Measurements from ENCODE around the gene PLXNB1.
"Not testable (repeated sequence)": the region's sequence is repeated elsewhere in the genome, so short reads cannot be mapped to it uniquely, and the experiment has no call there.

Gene PLXNB1

DNA sequence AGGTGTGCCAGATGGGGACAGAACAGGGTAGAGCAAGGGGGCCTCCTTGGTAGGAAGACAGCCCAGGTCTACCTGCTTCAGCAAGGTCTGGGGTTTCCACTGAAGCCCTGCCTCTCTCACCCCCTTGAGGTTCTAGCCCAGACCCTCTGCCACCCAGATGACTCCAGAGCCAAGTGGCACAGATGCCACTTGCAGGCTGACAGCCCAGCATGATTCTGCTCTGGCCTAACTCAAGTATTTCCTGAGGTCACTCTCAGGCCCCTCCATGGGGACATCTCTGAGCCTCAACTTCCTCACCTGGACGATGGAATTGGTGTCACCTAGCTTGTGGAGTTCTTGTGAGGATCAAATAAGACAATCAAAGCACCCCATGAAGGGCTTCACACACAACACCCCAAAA is 23.9 kb downstream of the PLXNB1 start:
- DNase-seq (ENCODE audit: low read depth in 2 of 3, low spot score in 1 of 3): no peak

DNA sequence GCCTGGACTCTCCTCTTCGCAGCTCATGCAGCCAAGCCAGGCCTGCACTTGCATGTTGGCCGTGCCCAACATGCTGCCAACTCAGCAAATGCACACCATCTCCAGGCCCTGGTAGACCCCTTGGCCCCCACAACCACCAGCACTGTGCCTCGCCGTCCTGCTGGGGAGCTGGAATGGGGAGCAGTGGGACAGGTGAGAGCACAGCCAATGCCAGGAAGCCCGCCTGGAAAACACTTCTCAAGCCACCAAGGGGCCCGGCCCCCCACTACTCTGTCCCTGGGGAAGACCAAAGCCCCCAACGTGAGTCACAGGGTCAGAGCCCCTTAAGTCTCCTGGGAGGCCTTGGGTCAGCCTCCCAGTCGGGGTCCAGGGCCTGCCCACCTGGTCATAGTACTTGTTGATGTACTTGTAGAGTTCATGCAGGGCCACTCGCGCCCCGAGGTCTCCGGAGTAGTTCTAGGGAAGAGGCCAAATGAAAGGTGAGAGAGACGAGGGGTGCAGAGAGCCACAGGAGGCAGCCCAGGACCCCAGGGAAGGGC is 24.5 kb downstream of the PLXNB1 start:
- DNase-seq (ENCODE audit: low read depth in 2 of 3, low spot score in 1 of 3): no peak

DNA sequence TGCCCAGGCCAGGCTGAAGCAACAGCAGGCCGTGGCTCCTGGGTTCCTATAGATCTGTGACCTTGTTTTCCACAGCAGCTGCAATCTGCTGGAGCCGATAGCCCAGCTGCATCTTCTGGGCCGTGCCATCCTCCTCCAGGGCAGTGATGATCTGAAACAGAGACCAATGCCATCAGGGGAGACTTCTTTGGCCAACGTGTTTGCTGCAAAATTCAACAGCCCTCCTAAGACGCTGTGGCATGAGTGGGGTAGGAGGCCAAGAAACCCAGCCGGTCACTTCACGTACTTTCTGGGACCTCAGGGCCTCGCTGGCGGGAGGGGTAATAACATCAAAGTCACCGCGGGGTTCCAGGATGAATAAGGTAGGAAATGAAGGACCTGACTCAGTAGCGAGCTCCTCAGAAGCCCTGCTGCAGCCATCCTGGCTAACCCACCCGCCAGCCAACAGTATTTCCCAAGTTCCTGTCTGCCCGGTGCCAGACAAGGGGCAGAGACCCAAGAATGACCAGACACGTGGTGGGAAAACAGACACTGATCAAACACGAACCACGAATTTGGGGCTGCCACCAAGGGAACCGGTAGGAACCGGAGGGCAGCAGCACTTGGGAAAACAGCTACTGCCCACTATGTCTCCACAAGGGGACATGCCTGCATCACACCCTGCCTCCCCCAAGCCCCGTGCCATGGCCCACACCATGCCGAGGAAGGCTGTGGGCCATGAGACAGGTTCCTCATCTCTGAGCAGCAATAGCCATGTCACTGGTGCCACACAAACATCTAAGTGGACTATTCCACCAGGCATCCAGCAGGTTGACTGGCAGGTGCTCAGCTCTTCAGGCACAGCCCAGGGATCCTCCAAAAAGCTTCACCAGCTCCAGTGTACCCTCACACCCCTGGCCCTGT is 25.2 kb downstream of the PLXNB1 start:
- no peak for DNase-seq (ENCODE audit: low read depth in 2 of 3, low spot score in 1 of 3)

DNA sequence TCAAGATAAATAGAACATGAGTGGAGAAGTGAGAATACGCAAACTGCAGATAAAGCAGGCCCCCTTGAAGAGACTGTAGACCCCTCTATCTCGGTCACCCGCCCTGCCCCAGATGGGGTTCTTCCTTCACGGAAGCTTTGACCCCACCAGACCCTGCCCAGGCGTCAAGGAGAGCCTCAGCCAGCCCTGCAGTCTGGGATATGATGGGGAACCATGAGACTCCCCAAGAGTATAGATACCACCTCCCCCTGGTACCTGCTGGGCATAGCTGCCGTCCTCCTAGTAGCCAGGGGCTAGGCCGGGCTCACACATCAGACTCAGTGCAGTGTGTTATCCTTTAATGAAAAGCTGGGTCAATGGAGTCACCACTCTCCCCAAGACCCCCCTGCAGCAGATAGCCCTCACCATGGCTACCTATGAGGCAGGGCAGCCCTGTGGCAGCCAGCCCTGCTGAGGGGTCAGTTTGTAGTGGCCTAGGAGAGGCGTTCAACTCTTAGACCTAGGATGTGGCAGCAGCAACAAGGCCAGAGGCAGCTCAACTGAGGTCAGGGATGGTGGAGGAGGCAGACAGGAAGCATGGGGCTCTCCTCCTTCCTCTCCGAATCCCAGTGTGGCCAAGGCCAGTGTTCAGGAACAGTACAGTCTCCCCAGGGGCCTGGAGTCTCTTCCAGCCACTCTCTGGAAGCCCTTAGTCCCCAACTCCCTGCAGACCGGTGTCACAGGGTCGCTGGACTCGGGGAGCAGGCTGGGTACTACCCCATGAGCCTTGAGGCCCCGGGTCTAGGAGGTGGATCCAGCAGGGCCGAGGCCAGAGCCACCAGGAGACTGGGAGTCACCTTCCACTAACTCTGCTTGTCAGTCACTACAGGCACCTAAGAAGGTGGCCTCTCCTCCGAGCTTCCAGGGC is 26.1 kb downstream of the PLXNB1 start:
- no peak for DNase-seq (ENCODE audit: low read depth in 2 of 3, low spot score in 1 of 3)

DNA sequence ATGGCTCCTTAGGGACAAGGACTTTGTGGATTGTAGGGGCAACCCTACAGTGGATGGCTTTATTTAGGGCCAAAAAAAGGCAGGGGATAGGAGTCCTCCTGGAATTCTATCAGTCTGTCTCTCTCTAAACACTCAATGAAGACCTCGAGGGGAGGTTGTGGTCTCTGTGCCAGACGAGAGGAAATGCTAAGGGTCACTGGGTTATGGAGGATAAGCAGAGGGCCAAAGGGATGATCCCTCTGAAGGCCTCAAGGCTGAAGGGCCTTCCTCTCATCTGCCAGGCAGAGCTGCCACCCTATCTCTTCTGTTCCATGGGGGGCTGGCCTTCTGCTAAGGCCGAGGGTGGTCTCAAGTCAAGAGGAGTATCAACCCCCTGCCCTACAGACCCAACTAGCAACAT is 27.0 kb downstream of the PLXNB1 start:
- no peak for DNase-seq (ENCODE audit: low read depth in 2 of 3, low spot score in 1 of 3)

DNA sequence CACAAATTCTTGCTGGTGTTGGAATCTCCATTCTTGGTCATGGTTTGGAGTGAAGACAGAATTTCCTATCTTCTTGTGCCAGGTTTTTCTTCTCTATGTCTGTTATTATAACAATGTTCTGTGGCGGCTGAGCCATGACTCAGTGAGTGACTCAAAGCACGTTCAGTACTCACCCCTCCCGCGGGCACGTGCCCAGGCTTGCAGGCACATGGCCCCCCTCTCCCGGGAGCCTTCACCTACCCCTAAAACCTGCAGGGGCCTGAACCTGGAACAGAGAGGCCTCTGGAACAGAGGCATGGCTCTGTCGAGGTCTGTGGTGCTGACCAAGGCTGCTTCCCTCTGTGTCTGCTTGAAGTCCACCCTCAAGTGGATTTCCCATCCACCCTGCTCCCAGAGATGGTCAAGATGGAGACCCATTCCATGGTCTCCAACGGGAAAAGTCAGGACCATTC is 27.6 kb downstream of the PLXNB1 start:
- DNase-seq (ENCODE audit: low read depth in 2 of 3, low spot score in 1 of 3): no peak

DNA sequence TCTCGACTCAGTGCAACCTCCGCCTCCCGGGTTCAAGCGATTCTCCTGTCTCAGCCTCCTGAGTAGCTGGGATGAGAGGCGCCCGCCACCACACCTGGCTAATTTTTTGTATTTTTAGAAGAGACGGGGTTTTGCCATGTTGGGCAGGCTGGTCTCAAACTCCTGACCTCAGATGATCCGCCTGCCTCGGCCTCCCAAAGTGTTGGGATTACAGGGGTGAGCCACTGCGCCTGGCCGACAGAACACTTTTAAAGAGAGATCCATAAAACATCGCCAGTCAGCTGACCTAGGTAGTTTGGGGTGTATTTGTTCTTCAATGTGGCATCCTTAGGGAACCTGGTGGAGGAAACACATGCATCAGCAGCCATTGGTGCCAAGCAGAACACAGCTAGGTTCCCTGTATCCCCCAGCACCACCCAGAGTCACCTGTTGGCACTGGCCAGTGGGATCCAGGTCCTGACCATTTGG is 28.4 kb downstream of the PLXNB1 start:
- not testable (repeated sequence) for DNase-seq (ENCODE audit: low read depth in 2 of 3, low spot score in 1 of 3)

DNA sequence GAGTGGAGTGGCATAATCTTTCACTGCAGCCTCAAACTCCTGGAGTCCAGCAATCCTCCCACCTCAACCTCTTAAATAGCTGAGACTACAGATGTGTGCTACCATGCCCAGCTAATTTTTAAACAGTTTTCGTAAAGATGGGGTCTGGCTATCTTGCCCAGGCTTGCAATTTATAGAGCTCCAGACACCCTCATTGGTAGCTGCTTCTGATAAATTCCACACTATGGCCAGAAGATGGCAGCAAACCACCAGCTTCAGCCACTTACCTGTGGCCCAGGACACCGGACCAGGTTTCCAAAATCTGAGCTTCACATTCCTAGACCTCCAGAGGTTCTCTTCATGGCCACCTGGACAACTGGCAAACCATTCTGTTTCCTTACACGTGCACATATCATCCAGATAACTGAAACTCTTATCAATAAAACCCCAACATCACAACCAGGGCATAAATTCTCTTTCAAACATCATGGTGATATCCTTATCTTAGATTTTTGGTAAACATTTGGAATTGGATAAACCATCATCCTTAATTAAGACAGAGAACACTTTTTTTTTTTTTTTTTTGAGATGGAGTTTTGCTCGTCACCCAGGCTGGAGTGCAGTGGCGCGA is 29.0 kb downstream of the PLXNB1 start:
- peak; percentile 33 to 52 (median 52) for DNase-seq (ENCODE audit: low read depth in 2 of 3, low spot score in 1 of 3)

DNA sequence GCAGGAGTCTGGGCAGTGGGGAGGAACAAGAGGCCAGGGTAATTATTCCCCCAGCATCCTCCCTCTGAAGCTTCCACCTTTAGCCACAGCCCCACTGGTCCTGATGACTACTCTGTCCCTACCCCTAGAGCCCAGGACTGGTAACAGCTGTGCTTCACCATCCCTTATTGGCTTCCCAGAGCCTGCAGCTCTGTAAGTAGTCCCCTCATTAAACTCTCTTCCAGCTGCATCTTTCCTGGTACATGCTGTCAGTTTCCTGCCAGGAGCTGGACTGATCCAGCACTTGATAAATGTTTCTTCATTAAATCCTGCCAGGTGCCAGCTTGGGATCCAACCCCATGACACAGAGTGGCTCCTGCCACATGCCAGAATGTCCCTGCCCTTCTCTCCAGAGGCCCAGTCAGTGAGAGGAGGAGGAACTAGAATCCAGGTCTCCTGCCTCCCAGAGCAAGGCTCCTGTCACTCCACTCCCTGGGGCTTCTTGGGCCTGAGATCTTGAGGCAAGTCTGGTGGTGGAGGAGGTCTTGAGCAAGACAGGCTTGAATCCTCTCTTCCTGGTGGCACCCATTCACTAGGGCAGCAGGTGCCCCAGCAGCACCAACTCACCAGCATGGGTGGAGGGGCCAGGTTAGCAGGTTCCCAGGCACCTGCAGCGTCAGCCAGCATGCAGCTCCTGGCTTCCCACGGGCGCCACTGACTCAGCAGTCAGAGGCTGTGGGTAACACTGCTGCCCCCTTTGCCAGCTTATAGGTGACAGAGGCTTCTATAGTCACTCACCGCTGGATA is 30.3 kb downstream of the PLXNB1 start:
- no peak for DNase-seq (ENCODE audit: low read depth in 2 of 3, low spot score in 1 of 3)

DNA sequence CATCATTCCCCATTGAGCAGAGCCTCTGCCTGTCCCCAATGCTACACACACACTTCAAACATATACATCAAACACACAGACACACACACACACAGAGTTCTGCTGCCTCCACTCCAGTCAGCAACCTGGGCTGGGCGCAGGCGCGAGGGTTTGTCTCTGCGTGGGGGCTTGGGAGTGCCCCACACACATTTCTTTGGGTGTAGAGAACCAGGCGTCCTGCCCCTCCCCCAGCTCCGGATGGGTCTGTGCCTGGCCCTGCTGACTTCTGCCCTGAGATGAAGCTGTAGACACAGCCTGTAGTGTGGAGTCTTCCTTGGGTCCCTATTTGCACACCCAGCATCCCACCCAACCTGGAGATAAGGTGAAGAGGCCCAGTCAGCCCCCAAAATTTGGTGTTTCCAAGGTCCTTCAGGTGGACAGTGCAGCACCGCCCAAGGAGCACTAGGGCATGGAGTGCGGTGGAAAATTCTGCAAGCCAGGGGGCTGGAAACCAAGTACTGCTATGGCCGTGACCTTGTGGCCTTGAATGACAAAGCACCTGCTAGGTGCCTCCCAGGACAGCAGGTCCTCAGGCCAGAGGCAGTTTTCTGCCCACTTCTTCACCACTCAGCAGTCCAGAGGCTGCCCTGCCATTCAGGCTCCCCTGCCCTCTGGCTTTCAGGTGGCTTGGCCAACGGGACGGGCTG is 31.0 kb downstream of the PLXNB1 start:
- DNase-seq (ENCODE audit: low read depth in 2 of 3, low spot score in 1 of 3): no peak

DNA sequence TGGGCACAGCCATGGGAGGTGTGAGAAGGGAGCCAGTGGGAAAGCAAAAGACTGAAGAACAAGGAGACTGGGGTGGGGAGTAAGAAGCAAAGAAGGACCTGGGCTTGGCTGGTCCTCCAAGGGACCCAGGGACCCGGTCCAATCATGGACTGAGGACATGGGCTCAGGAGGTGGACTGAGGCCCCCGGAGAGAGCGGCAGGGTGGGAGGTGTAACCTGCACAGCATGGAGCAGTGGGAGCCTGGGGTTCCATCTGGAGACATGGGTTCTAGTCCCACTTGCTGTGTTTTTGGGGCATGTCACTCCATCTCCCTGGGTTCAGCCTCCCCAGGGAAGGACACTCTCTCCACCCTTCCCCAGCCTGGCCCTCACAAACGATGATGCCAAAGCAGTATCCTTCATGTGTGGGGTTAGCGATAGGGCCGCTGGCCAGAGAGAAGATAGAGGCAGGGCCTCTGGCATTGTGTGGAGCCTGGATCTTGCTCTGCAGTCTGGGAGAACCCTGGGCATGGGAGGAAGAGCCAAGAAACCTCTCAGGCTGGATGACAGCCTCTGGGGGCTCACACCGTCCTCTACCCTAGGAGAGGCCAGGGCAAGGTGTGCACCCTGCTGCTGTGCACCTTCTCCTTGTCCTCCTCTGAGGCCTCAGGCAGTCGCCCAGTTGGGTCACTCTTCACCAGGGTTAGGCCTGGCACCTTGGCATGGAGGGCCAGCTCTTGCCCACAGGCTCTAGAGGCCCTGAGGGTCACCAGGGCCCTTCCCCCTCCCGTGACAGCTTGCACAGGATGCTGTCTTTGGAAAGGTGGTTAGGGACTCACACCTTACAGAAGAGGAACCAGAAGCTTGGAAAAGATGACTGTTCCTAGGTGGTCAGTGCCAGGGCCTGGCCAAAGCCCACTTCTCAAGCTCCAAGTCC is 31.9 kb downstream of the PLXNB1 start:
- no peak for DNase-seq (ENCODE audit: low read depth in 2 of 3, low spot score in 1 of 3)

DNA sequence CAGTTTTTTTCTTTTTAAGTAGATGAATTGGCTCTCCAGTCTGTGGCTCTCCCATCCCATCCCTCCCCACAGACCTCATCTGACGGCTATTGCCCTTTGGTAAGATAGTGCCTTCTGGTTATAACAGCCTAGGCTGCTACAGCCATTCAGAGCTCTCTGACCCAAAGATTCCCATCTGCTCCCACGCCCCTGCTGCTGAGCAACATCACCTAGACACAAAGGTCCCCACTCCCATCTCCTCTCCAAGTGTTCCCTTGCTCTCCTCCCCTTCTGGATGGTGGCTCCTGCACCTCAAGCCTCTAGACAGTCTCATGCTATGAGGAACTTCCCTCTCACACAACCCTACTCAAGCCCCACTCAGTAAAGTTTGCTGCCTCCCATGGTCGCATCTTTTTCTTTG is 34.2 kb downstream of the PLXNB1 start:
- DNase-seq (ENCODE audit: low read depth in 2 of 3, low spot score in 1 of 3): no peak

DNA sequence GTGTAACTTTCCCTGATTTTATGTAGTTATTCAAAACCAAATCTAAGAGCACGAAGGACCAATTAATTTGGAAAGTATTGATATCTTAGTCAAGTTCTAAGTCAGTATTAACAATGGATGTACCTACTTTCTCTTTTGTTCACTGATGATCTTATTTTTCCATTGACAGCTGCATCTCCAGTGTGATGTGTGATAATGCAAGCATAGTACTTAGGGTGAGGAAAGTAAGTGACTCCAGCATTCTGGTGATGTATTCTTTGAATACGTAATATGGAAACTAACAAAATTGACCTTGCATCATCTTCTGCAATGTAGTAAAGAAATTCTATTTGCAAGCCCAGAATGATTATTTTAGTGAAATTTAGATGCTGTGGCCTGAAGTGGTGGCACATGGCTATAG is 35.5 kb downstream of the PLXNB1 start:
- DNase-seq (ENCODE audit: low read depth in 2 of 3, low spot score in 1 of 3): no peak

DNA sequence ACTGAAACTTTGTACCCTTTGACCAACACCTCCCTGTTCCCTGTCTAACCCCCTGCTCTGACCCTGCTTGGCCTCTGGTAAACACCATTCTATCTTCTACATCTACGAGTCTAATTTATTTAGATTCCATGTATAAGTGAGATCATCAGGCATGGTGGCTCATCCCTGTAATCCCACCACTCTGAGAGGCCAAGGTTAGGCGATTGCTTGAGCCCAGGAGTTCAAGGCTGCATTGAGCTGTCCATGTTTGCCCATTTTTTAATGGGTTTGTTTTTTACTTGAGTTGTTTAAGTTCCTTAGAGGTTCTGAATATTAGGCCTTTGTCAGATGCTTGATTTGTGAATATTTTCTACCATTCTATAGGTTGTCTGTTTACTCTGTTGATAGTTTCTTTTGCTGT is 40.9 kb downstream of the PLXNB1 start:
- DNase-seq (ENCODE audit: low read depth in 2 of 3, low spot score in 1 of 3): no peak

DNA sequence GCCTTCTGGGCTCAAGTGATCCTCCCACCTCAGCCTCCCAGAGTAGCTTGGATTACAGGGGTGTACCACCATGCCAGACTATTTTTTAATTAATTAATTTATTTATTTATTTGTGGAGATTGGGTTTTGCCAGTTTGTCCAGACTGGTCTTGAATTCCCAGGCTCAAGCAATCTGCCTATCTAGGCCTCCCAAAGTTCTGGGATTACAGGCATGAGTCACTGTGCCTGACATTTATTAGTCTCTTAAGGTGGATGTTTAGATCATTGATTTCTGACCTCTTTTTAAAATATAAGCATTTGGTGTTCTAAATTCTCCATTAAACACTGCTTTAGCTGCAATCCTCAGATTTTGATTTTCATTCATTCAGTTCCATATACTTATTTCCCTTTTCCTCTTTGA is 42.3 kb downstream of the PLXNB1 start:
- DNase-seq (ENCODE audit: low read depth in 2 of 3, low spot score in 1 of 3): no peak

DNA sequence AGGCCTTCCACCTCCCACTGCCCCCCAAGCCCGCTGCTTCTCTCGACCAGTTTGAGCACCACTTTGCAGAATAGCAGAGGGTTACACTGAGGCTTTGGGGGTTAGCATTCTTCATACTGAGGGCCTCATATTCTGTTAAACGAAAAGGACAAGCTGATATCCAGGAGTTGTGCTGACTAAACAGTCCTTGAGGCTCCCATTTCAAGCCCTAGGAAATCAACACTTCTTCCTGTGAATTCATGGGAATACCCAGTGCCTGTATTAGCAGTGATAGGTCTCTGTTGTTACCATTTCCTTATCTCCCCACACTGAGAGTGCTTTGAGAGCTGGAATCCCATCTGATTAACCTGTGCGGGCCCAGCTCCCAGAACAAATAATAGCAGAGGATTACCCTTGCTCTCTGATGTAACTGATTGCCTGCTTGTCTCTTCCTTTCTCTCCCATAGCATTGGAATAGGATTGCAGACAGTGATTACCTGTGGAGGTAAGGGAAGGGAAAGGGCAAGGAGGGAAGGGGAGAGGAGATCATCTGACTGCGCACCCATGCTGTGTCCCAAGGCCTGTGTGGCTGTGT is 56.9 kb downstream of the PLXNB1 start:
- DNase-seq (ENCODE audit: low read depth in 2 of 3, low spot score in 1 of 3): no peak

DNA sequence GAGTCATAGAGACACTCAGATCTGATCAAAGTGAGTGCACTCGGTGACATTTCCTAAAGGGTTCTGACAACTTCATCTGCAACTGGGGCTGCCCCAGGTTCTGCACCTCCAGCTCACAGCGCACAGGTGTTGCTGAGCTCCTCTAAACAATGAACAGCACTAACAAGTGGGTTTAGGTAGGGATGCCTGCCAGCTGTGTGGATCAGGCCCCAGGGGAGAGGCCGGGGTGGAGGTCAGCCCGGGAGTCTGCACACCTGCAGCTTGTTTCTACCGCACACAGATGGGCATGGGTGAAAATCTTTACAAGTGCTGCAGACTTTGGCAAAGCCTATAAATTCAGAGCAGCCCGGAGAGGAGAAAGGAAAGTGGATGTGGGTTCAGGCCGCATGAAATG is 57.5 kb downstream of the PLXNB1 start:
- DNase-seq (ENCODE audit: low read depth in 2 of 3, low spot score in 1 of 3): no peak

DNA sequence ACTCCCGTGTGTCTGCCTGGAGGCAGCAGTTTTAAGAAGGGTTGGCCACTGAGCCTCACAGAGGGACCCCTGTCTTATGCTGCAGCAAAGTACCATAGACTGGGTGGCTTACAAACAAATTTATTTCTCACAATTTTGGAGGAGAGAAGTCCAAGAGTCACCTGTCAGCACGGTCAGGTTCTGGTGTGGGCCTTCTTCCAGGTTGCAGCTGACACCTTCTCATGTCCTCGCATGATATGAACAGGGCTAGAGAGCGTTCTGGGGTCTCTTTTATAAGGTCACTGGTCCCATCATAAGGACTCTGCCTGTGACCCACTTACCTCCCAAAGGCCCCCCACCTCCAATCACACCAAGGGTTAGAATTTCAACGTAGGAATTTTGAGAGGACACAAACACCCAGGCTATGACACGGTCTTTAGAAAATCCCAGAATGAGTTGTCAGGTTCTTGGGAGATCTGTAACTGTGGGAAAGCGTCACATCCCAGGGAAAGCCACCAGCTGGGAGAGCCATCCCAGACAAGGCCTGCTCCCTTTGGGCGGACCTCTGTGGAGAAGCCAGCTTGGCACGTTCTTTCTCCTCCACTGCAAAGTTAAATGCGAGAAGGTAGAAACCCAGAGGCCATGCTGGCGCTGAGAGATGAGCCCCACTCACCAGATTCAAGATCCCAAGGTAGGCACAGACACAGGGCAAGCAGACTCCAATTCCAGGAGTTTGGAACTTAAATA is 58.1 kb downstream of the PLXNB1 start, which contains the start of gene FBXW12:
Gene FBXW12 (plus strand): TSS at position 569 of the 726 bp plus-strand sequence. CDS start 549 bp downstream, outside the sequence.
- DNase-seq (ENCODE audit: low read depth in 2 of 3, low spot score in 1 of 3): no peak

Measured in stimulated activated CD4-positive, alpha-beta T cell treated with anti-CD3 and anti-CD28 coated beads, Interleukin-12 subunit alpha, Interleukin-12 subunit beta, amount 100 ng/mL, for 48 hours (primary cell).